ENCODE data around the gene VPS36.
A peak's percentile ranks its signal among the peaks of the same experiment; 100 is the strongest.

The VPS36 gene

DNA sequence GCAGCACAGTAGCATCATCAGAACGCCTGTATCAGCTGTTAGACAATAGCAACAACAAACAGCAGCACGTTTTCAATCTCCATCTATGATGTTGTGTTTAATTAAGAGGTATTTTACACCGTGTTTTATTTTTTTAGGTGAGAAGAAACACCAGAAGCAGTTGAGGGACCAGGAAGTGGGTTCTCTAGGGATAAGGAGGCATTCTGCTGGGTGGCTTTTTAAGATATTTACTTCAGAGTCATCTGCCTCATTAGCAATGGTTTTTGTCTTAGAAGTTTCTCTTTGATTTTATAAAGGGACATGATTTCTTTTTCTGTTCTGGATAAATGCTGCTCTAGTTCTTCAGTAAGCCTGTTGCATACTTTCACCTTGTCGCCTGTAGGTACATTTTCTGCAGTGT is 13.1 kb upstream of the VPS36 start:
- no peaks in the 10 kb centered on the region for H3K36me3 ChIP-seq (ENCODE audit: control insufficient read depth, insufficient read depth, low read length)
- TF ChIP-seq CTCF (IDR thresholded peaks at IDR 0.05) = no peak
- no peaks in the 10 kb centered on the region for H3K4me1 ChIP-seq

DNA sequence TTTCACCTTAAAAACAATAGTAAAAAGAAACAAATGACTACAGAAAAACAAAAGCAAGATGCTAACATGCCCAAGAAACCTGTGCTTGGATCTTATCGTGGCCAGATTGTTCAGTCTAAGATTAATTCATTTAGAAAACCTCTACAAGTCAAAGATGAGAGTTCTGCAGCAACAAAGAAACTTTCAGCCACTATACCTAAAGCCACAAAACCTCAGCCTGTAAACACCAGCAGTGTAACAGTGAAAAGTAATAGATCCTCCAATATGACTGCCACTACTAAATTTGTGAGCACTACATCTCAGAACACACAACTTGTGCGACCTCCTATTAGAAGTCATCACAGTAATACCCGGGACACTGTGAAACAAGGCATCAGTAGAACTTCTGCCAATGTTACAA is 10.8 kb upstream of the VPS36 start:
- Histone ChIP-seq H3K36me3 (ENCODE audit: control insufficient read depth, insufficient read depth, low read length) (no peaks in the 10 kb centered on the region), H3K4me2 (ENCODE audit: low read length) (no peak overlapping the region), H3K4me1 (no peaks in the 10 kb centered on the region), H3K9ac (no peak overlapping the region), H3K27me3 (ENCODE audit: control insufficient read depth, insufficient read depth, low read length) (no peaks in the 10 kb centered on the region), H3K27ac (no peak overlapping the region), H3K9me3 (ENCODE audit: control insufficient read depth, low read length) (no peaks in the 10 kb centered on the region), H3K79me2 (no peaks in the 10 kb centered on the region), H3K4me3 (ENCODE audit: low read depth, low read length) (no peak overlapping the region), H2AFZ (no peak overlapping the region)
- no peak for TF ChIP-seq CTCF (IDR thresholded peaks at IDR 0.05)

More for the DNA sequence above, 13.1 kb upstream of the VPS36 start:
- no peaks in the 10 kb centered on the region for H3K9me3 ChIP-seq (ENCODE audit: control insufficient read depth, low read length)
- H2AFZ ChIP-seq = no peak overlapping the region
- H3K9ac ChIP-seq = no peak overlapping the region
- H3K27ac ChIP-seq = no peak overlapping the region
- no peaks in the 10 kb centered on the region for H3K27me3 ChIP-seq (ENCODE audit: control insufficient read depth, insufficient read depth, low read length)
- H3K79me2 ChIP-seq = no peaks in the 10 kb centered on the region
- H3K4me3 ChIP-seq (ENCODE audit: low read depth, low read length) = no peak overlapping the region
- H3K4me2 ChIP-seq (ENCODE audit: low read length) = no peak overlapping the region

- no peak for TF ChIP-seq CTCF (IDR thresholded peaks at IDR 0.05)
- Histone ChIP-seq H3K79me2 (no peaks in the 10 kb centered on the region), H3K9ac (no peak overlapping the region), H3K4me1 (no peaks in the 10 kb centered on the region), H3K4me3 (ENCODE audit: low read depth, low read length) (no peak overlapping the region), H3K27ac (no peak overlapping the region), H2AFZ (no peak overlapping the region), H3K36me3 (ENCODE audit: control insufficient read depth, insufficient read depth, low read length) (no peaks in the 10 kb centered on the region), H3K4me2 (ENCODE audit: low read length) (no peak overlapping the region), H3K27me3 (ENCODE audit: control insufficient read depth, insufficient read depth, low read length) (no peaks in the 10 kb centered on the region), H3K9me3 (ENCODE audit: control insufficient read depth, low read length) (no peaks in the 10 kb centered on the region)
These were observed 9.2 kb upstream of the VPS36 start for GRCh38 chr13:52459668-52460067.

GRCh38 chr13:52455677-52456041 is 5.2 kb upstream of the VPS36 start:
- Histone ChIP-seq H3K4me2 (ENCODE audit: low read length) (peak overlapping the region; percentile 96), H3K9me3 (ENCODE audit: control insufficient read depth, low read length) (no peaks in the 10 kb centered on the region), H3K4me1 (no peaks in the 10 kb centered on the region), H3K79me2 (no peaks in the 10 kb centered on the region), H3K4me3 (ENCODE audit: low read depth, low read length) (peak overlapping the region; percentile 76), H3K27me3 (ENCODE audit: control insufficient read depth, insufficient read depth, low read length) (no peaks in the 10 kb centered on the region), H2AFZ (peak overlapping the region; percentile 80), H3K36me3 (ENCODE audit: control insufficient read depth, insufficient read depth, low read length) (no peaks in the 10 kb centered on the region), H3K27ac (peak overlapping the region; percentile 64), H3K9ac (no peak overlapping the region)
- no peak for TF ChIP-seq CTCF (IDR thresholded peaks at IDR 0.05)

DNA sequence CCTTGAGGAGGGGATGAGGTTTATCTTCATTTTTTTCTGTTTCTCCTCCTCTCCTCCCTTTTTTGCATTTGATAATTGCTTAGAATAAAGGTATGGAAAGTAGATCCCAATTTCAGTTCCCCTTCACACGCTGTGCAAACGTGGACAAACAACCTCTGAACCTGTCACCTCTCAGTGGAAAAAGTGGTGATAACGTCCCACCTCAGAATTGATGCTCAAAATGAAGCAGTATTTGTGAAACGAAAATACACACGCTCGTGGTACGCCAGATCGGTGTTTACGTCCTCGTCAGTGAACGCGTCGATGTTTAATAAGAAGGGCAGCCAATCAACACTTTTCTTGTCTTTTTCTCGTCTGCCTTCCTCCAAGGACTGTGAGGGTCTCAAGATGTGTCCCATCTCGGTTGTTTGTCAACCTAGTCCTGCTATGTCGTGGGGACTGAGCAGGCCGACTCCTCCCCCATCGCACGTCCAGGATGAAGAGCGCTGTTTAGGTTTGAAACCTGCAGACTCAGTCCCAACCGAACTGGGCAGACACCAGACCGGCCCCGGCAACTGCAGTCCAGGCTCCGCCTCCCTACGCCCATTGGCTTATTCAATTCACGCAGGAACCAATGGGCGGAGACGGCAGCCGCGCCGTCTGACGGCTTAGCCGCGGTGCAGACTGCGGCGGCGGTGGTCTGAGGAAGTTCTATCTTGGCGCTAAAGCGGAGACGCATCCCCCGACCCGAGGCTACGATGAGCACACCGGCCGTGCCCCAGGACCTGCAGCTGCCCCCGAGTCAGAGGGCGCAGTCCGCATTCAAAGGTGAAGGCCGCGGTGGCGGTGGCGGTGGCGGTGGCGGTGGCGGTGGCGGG is 4.6 kb upstream of the VPS36 start, which contains the start of gene CKAP2:
Gene CKAP2, plus strand, starts transcription at position 659 of the 857 bp plus-strand sequence. Its CDS starts 79 bp downstream, at position 738.
- no peak for TF ChIP-seq CTCF (IDR thresholded peaks at IDR 0.05)
- no peaks in the 10 kb centered on the region for H3K27me3 ChIP-seq (ENCODE audit: control insufficient read depth, insufficient read depth, low read length)
- no peaks in the 10 kb centered on the region for H3K4me1 ChIP-seq
- H3K27ac ChIP-seq = peak within 1 kb of the TSS; percentile 64
- no peak within 1 kb of the TSS for H3K9ac ChIP-seq
- H3K9me3 ChIP-seq (ENCODE audit: control insufficient read depth, low read length) = no peaks in the 10 kb centered on the region
- peak within 1 kb of the TSS; percentile 89 for H2AFZ ChIP-seq
- peak within 1 kb of the TSS; percentile 96 for H3K4me2 ChIP-seq (ENCODE audit: low read length)
- peak within 1 kb of the TSS; percentile 76 for H3K4me3 ChIP-seq (ENCODE audit: low read depth, low read length)
- no peaks in the 10 kb centered on the region for H3K36me3 ChIP-seq (ENCODE audit: control insufficient read depth, insufficient read depth, low read length)
- H3K79me2 ChIP-seq = no peaks in the 10 kb centered on the region
